MM.1S (cell line): ENCODE measurements around the gene MCF2L2.

ENCODE experiments used
- CTCF ChIP-seq: fragments of 300-600 bp; sonication (generic); IDR thresholded peaks from 2 replicates; pipeline ENCODE4 v1.5.1; 2016; ENCODE audit warnings: antibody characterized with exemption, low read length, mixed read lengths
- EZH2 ChIP-seq: fragments of 300-600 bp; sonication (generic); optimal IDR thresholded peaks from 2 replicates; pipeline ENCODE3; 2017; ENCODE audit warnings: low read depth, mild to moderate bottlenecking, antibody characterized with exemption, low read length, mixed read lengths
- EZH2phosphoT487 ChIP-seq: fragments of 300-600 bp; sonication (generic); IDR thresholded peaks from 2 replicates; pipeline ENCODE4 v1.6.1; 2018; ENCODE audit warnings: antibody characterized with exemption, low read length

DNA sequence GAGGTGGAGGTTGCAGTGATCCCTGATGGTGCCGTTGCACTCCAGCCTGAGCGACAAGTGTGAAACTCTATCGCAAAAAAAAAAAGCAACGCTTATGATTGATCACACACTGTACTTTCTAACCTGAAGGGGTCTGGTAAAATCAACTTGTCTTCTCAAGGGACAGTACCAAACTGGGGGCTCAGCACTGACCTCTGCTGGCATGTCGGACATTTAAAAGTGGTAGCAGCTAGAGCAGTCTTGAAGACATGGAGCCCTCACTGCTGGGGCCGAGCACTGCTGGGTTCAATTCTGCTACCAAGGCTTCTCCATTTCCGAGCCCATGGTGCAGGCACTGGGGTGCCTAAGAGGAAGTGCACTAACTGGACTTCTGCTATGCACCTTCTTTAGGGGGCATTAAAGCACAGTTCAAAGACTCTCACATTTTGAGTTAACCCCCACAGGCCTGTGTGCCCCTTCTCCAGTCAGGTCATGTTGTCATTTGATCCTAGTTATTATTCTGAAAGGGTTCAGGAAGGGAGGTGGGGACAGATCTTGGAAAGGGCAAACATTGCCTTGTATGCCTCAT, 239.4 kb downstream of the MCF2L2 start:
- TF ChIP-seq CTCF: peak; percentile 59
- TF ChIP-seq EZH2phosphoT487: no peak
- TF ChIP-seq EZH2: no peak
